ENCODE measurements around the gene RAMP3. TPM values are rescaled to one million over a fixed set of nuclear protein-coding genes. Genes with fewer than 3 reads are reported as not detected.
A peak's percentile ranks its signal among the peaks of the same experiment; 100 is the strongest.
"Not testable (repeated sequence)": the region's sequence is repeated elsewhere in the genome, so short reads cannot be mapped to it uniquely, and the experiment has no call there.

RAMP3 gene
- total RNA-seq, 4 donors from 2014 or later: 14.4 to 62.9 (median 33.6) TPM

GRCh38 chr7:45203936-45204445, 46.4 kb downstream of the RAMP3 start:
- H3K27me3 ChIP-seq: no peaks in the 10 kb centered on the region
- H3K27ac ChIP-seq: no peak overlapping the region
- peak overlapping the region; percentile 32 for H3K4me3 ChIP-seq
- TF ChIP-seq POLR2AphosphoS5 (IDR thresholded peaks at IDR 0.05) (no peak), POLR2A (IDR thresholded peaks at IDR 0.05) (no peak), CTCF (IDR thresholded peaks at IDR 0.05) (no peak), EP300 (IDR thresholded peaks at IDR 0.05) (no peak)
- H3K9me3 ChIP-seq: no peaks in the 10 kb centered on the region
- DNase-seq (ENCODE audit: low spot score in 2 of 2): peak in 1 of 2 donors; percentile 34
- 13% methylated on average over 2 of the region's 2 CpGs for WGBS
- peaks cover 19% of the 10 kb centered on the region for H3K4me1 ChIP-seq
- no peaks in the 10 kb centered on the region for H3K36me3 ChIP-seq

- DNase-seq (ENCODE audit: low spot score in 2 of 2): peak in 1 of 2 donors; percentile 40
- H3K4me1 ChIP-seq: peaks cover 19% of the 10 kb centered on the region
- WGBS: 85% methylated on average over 5 of the region's 5 CpGs
Observed at GRCh38 chr7:45206266-45206665, 48.7 kb downstream of the RAMP3 start.

GRCh38 chr7:45209909-45210308, 52.3 kb downstream of the RAMP3 start:
- H3K36me3 ChIP-seq; H3K27ac ChIP-seq; H3K4me1 ChIP-seq; H3K9me3 ChIP-seq; H3K4me3 ChIP-seq; DNase-seq (ENCODE audit: low spot score in 2 of 2): not testable (repeated sequence)
- WGBS: 90% methylated on average over 3 of the region's 3 CpGs
- H3K27me3 ChIP-seq: peaks cover 30% of the 10 kb centered on the region

More at GRCh38 chr7:45206266-45206665, 48.7 kb downstream of the RAMP3 start:
- H3K36me3 ChIP-seq, H3K9me3 ChIP-seq, H3K4me3 ChIP-seq, H3K27me3 ChIP-seq, H3K27ac ChIP-seq: not testable (repeated sequence)

- peak overlapping the region; percentile 45 for H3K27ac ChIP-seq
- no peak for DNase-seq (ENCODE audit: low spot score in 2 of 2)
- WGBS: 55% methylated on average over 4 of the region's 4 CpGs
Observed at GRCh38 chr7:45211066-45211465, 53.5 kb downstream of the RAMP3 start.

DNA sequence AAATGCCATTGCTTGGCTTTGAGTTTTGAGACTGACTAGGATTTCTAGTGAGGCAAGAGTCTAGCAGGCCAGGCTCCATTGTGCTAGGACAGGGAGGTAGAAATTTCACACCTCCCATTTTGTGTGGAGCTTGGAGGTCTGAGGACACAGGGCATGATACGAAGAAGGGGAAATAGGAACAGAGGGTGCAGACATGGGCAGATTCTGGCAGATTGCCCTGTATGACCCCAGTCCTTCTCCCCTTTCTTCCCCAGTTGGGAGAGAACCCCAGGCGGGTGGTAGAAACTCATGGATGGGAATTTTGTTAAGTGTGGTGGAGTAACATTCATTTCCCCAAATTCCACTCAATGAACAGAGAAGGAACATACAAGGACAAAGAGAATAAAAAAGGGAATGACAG, 54.4 kb downstream of the RAMP3 start:
- Histone ChIP-seq H3K9me3 (no peaks in the 10 kb centered on the region), H3K27ac (no peak overlapping the region), H3K36me3 (no peaks in the 10 kb centered on the region), H3K4me1 (no peaks in the 10 kb centered on the region), H3K27me3 (peaks cover 44% of the 10 kb centered on the region), H3K4me3 (no peak overlapping the region)
- TF ChIP-seq EP300 (IDR thresholded peaks at IDR 0.05) (no peak), CTCF (IDR thresholded peaks at IDR 0.05) (no peak), POLR2AphosphoS5 (IDR thresholded peaks at IDR 0.05) (no peak), POLR2A (IDR thresholded peaks at IDR 0.05) (no peak)
- WGBS: 94% methylated on average over 2 of the region's 2 CpGs
- no peak for DNase-seq (ENCODE audit: low spot score in 2 of 2)

More at GRCh38 chr7:45211066-45211465, 53.5 kb downstream of the RAMP3 start:
- Histone ChIP-seq H3K36me3 (no peaks in the 10 kb centered on the region), H3K9me3 (no peaks in the 10 kb centered on the region), H3K27me3 (peaks cover 35% of the 10 kb centered on the region), H3K4me1 (no peaks in the 10 kb centered on the region), H3K4me3 (no peak overlapping the region)
- TF ChIP-seq POLR2AphosphoS5 (IDR thresholded peaks at IDR 0.05): no peak
- TF ChIP-seq POLR2A (IDR thresholded peaks at IDR 0.05): no peak
- TF ChIP-seq EP300 (IDR thresholded peaks at IDR 0.05): no peak
- TF ChIP-seq CTCF (IDR thresholded peaks at IDR 0.05): no peak

DNA sequence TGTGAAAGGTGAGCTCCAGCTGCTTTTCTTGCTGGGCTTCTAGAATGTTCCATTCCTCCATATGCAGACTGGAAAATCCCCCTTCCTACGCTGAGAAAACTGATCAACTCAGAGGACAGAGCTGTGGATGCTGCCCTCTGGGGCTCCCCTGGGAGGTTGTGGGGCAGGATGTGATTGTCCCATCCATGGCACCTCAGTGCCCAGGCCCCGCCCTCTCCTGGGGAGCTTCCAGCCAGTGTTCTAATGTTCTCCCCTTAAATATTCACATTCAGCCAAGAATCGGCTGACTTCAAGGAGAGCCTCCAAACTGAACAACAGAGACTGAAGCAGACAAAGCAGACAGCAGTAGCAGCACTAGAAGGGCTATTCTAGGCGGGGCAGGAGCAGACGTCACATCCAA, 55.0 kb downstream of the RAMP3 start:
- 78% methylated on average over 4 of the region's 5 CpGs for WGBS
- DNase-seq (ENCODE audit: low spot score in 2 of 2): no peak
- H3K27me3 ChIP-seq: peaks cover 44% of the 10 kb centered on the region
- TF ChIP-seq EP300 (IDR thresholded peaks at IDR 0.05) (no peak), CTCF (IDR thresholded peaks at IDR 0.05) (no peak), POLR2AphosphoS5 (IDR thresholded peaks at IDR 0.05) (no peak), POLR2A (IDR thresholded peaks at IDR 0.05) (no peak)
- no peak overlapping the region for H3K4me3 ChIP-seq
- H3K27ac ChIP-seq: no peak overlapping the region
- no peaks in the 10 kb centered on the region for H3K4me1 ChIP-seq
- H3K36me3 ChIP-seq: no peaks in the 10 kb centered on the region
- no peaks in the 10 kb centered on the region for H3K9me3 ChIP-seq

Measured in suprapubic skin (tissue), 4 donors.